ENCODE data around the gene ATRAID. TPM values are rescaled to one million over a fixed set of nuclear protein-coding genes. Genes with fewer than 3 reads are reported as not detected.

ATRAID gene
- total and polyA plus RNA-seq, 10 of the 15 experiments (the other 5 are each of a cell fraction or from before 2014, with no cell fraction given) = 65.6 to 180 (median 120) TPM

- 96% methylated on average over 12 of the region's 12 CpGs for WGBS (ENCODE audit: insufficient coverage, insufficient replicate concordance, low lambda C conversion rate, missing lambda C conversion rate)
- no peaks in the 10 kb centered on the region for H3K79me2 ChIP-seq (ENCODE audit: control insufficient read depth, insufficient read depth, low read length)
- H3K4me3 ChIP-seq = no peak overlapping the region
- ChIA-PET CTCF (interaction anchor here (1.1 kb wide), 1 partner anchor 67 kb away, joined by 3 read pairs; no protein-coding TSS in a partner anchor), RAD21 (ENCODE audit: unreplicated experiment) (no interaction called here), SMC1A (ENCODE audit: uncharacterized antibody, unreplicated experiment) (no interaction called here), POLR2A (no interaction called here)
- intact Hi-C loops (cut with micrococcal nuclease; ENCODE audit: unreplicated experiment) = no loop called here
- peaks cover 49 to 68% of the 10 kb centered on the region in 2 experiments for H3K36me3 ChIP-seq (ENCODE audit: control insufficient read depth in 2 of 2, insufficient read depth in 2 of 2, low read length in 1 of 2)
- H3K27ac ChIP-seq (ENCODE audit: control insufficient read depth, insufficient read depth) = no peak overlapping the region
- ATAC-seq = no peak
- no peak overlapping the region for H3K9ac ChIP-seq (ENCODE audit: control insufficient read depth, insufficient read depth, low read length)
- FAIRE-seq = no peak
- H2AFZ ChIP-seq (ENCODE audit: control insufficient read depth, low read depth, low read length) = no peak overlapping the region
- no peak for DNase-seq (ENCODE audit: low read depth, low spot score)
- no peaks in the 10 kb centered on the region for H3K27me3 ChIP-seq (replicated peaks in 1 of 2; ENCODE audit: control insufficient read depth in 2 of 2, insufficient read depth in 2 of 2, low read length in 1 of 2)
- no peaks in the 10 kb centered on the region for H4K20me1 ChIP-seq (ENCODE audit: control insufficient read depth, insufficient read depth)
- H3K9me3 ChIP-seq (replicated peaks; ENCODE audit: control insufficient read depth, insufficient read depth, low read length) = no peaks in the 10 kb centered on the region
- no peak overlapping the region for H3K4me2 ChIP-seq (ENCODE audit: control insufficient read depth, insufficient read depth)
- in situ Hi-C loops (cut with MboI) = no loop called here
- BruUV-seq (replicated peaks) = no TSS peak
- H3K4me1 ChIP-seq (ENCODE audit: control insufficient read depth, insufficient read depth, low read length) = no peaks in the 10 kb centered on the region
- TF ChIP-seq, protein P1, sequence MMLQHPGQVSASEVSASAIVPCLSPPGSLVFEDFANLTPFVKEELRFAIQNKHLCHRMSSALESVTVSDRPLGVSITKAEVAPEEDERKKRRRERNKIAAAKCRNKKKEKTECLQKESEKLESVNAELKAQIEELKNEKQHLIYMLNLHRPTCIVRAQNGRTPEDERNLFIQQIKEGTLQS (IDR thresholded peaks at IDR 0.05; ENCODE audit: borderline replicate concordance, extremely low read depth, low read depth, low read length) = no peak
- TF ChIP-seq CHD4 (IDR thresholded peaks at IDR 0.05) = no peak
- no peak for TF ChIP-seq NRF1 (conservative IDR thresholded peaks at IDR 0.05; ENCODE audit: low read depth, low read length)
- TF ChIP-seq NKRF (conservative IDR thresholded peaks at IDR 0.05) = no peak
- TF ChIP-seq YY1 (IDR thresholded peaks at IDR 0.05; ENCODE audit: low read depth, low read length) = no peak
- TF ChIP-seq CHD2 (IDR thresholded peaks at IDR 0.05; ENCODE audit: borderline replicate concordance, low read depth, low read length) = no peak
- TF ChIP-seq NFIC (IDR thresholded peaks at IDR 0.05; ENCODE audit: low read depth, low read length) = no peak
- no peak for TF ChIP-seq ZBTB11 (CRISPR knock-in tag; IDR thresholded peaks at IDR 0.05)
- TF ChIP-seq, protein P2, sequence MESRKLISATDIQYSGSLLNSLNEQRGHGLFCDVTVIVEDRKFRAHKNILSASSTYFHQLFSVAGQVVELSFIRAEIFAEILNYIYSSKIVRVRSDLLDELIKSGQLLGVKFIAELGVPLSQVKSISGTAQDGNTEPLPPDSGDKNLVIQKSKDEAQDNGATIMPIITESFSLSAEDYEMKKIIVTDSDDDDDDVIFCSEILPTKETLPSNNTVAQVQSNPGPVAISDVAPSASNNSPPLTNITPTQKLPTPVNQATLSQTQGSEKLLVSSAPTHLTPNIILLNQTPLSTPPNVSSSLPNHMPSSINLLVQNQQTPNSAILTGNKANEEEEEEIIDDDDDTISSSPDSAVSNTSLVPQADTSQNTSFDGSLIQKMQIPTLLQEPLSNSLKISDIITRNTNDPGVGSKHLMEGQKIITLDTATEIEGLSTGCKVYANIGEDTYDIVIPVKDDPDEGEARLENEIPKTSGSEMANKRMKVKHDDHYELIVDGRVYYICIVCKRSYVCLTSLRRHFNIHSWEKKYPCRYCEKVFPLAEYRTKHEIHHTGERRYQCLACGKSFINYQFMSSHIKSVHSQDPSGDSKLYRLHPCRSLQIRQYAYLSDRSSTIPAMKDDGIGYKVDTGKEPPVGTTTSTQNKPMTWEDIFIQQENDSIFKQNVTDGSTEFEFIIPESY (IDR thresholded peaks at IDR 0.05) = no peak
- TF ChIP-seq, protein P3, sequence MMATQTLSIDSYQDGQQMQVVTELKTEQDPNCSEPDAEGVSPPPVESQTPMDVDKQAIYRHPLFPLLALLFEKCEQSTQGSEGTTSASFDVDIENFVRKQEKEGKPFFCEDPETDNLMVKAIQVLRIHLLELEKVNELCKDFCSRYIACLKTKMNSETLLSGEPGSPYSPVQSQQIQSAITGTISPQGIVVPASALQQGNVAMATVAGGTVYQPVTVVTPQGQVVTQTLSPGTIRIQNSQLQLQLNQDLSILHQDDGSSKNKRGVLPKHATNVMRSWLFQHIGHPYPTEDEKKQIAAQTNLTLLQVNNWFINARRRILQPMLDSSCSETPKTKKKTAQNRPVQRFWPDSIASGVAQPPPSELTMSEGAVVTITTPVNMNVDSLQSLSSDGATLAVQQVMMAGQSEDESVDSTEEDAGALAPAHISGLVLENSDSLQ (IDR thresholded peaks at IDR 0.05) = no peak
- TF ChIP-seq ZNF622 (IDR thresholded peaks at IDR 0.05) = no peak
- TF ChIP-seq TARDBP (IDR thresholded peaks at IDR 0.05; ENCODE audit: borderline replicate concordance) = no peak
- no peak for TF ChIP-seq RCOR1 (conservative IDR thresholded peaks at IDR 0.05; ENCODE audit: low read depth, low read length)
- no peak for TF ChIP-seq HCFC1 (IDR thresholded peaks at IDR 0.05; ENCODE audit: low read length)
Observed at GRCh38 chr2:27236136-27236535, 24.3 kb downstream of the ATRAID start.

Measured in GM12878 (cell line).